Suprapubic skin (tissue), 4 donors: ENCODE data around the gene PTPRN2.

Experiments used
- EP300 ChIP-seq: sonication (generic); formaldehyde crosslinking; IDR thresholded peaks from one replicate; pipeline ENCODE4 v1.6.1; 2017; ENCODE audit warnings: antibody characterized with exemption
- POLR2AphosphoS5 ChIP-seq, 3 donors: sonication (generic); formaldehyde crosslinking; IDR thresholded peaks; one replicate each; pipeline ENCODE4 v1.6.1; 2017; ENCODE audit warnings: antibody characterized with exemption in 3 of 3
- TF ChIP-seq, protein P1 (sequence below), 2 donors: fragments of 200-600 bp in 1 of 2; fragments of 450-650 bp in 1 of 2; sonication (generic) in 1 of 2; IDR thresholded peaks; one replicate each; pipeline ENCODE4 v1.5.1; 2016 to 2019; ENCODE audit warnings: antibody characterized with exemption in 2 of 2, mild to moderate bottlenecking in 1 of 2, moderate library complexity in 1 of 2

DNA sequence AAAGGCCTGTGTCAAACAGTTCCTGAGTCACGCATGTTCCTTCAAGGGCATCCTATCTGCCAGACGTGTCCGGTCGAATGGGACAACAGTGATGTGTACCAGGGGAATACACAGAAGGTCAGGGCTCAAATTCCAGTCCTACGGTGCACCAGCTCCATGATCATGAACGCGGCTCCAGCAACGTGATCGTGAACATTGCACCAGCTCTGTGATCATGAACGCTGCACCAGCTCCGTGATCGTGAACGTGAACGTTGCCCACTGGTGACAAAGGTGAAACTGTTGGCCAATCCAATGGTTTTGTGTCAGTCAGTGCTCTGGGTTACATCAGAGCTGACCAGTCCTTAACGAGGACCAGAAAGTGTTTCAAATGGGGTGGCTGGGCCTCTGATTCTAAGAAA lies 4.3 kb upstream of the PTPRN2 start:
- TF ChIP-seq, protein P1, sequence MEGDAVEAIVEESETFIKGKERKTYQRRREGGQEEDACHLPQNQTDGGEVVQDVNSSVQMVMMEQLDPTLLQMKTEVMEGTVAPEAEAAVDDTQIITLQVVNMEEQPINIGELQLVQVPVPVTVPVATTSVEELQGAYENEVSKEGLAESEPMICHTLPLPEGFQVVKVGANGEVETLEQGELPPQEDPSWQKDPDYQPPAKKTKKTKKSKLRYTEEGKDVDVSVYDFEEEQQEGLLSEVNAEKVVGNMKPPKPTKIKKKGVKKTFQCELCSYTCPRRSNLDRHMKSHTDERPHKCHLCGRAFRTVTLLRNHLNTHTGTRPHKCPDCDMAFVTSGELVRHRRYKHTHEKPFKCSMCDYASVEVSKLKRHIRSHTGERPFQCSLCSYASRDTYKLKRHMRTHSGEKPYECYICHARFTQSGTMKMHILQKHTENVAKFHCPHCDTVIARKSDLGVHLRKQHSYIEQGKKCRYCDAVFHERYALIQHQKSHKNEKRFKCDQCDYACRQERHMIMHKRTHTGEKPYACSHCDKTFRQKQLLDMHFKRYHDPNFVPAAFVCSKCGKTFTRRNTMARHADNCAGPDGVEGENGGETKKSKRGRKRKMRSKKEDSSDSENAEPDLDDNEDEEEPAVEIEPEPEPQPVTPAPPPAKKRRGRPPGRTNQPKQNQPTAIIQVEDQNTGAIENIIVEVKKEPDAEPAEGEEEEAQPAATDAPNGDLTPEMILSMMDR (IDR thresholded peaks at IDR 0.05): no peak
- TF ChIP-seq POLR2AphosphoS5 (IDR thresholded peaks at IDR 0.05) (no peak), EP300 (no peak)
